OCI-LY7 (cell line): ENCODE results near the gene NR2E1. TPM values are rescaled to one million over a fixed set of nuclear protein-coding genes. Genes with fewer than 3 reads are reported as not detected.

Source experiments
- BruUV-seq: library from RNA; stranded (reverse); fragments of 400-500 nt; replicated peaks from 2 replicates; lab custom pipeline; 2021; lab: Mats Ljungman, UMichigan
- CTCF ChIA-PET: fragments of 300-600 bp; sonication (Branson Sonifier 250); formaldehyde crosslinking; loops from one replicate; lab custom pipeline; 2022; ENCODE audit warnings: antibody characterized with exemption; ENCODE audit not compliant: unreplicated experiment; lab: Charles Lee
- POLR2A ChIA-PET: fragments of 300-600 bp; sonication (Branson Sonifier 250); formaldehyde crosslinking; loops from one replicate; lab custom pipeline; 2022; ENCODE audit warnings: antibody characterized with exemption; lab: Charles Lee
- DNase-seq: peaks from one replicate; pipeline ENCODE4 v3.0.0-alpha.2; 2015; ENCODE audit warnings: low spot score
- H2AFZ ChIP-seq: fragments of 200-600 bp; sonication (generic), shearing (Covaris generic); 2 replicates; pipeline ENCODE4 v1.6.1; 2014; ENCODE audit warnings: mild to moderate bottlenecking, antibody characterized with exemption, low read length, moderate library complexity
- H3K27ac ChIP-seq: fragments of 200-600 bp; sonication (generic); 2 replicates; pipeline ENCODE4 v1.5.1; 2014; ENCODE audit warnings: mixed run types, low read depth, mild to moderate bottlenecking, moderate library complexity, low read length, inconsistent platforms; ENCODE audit not compliant: poor library complexity, severe bottlenecking
- H3K36me3 ChIP-seq: fragments of 200-600 bp; sonication (generic); 2 replicates; pipeline ENCODE4 v1.6.1; 2014; ENCODE audit warnings: mild to moderate bottlenecking, antibody characterized with exemption, low read length, moderate library complexity, mixed read lengths; ENCODE audit not compliant: insufficient read depth
- H3K4me1 ChIP-seq: fragments of 200-600 bp; sonication (generic); 2 replicates; pipeline ENCODE4 v1.5.1; 2014; ENCODE audit warnings: mild to moderate bottlenecking, low read length; ENCODE audit not compliant: insufficient read depth, poor library complexity, severe bottlenecking
- H3K4me2 ChIP-seq: fragments of 200-600 bp; sonication (generic); 2 replicates; pipeline ENCODE4 v1.6.1; 2014; ENCODE audit warnings: mild to moderate bottlenecking, low read length
- H3K4me3 ChIP-seq: fragments of 200-600 bp; sonication (generic); 2 replicates; pipeline ENCODE4 v1.5.1; 2014; ENCODE audit warnings: mild to moderate bottlenecking, low read depth, low read length; ENCODE audit not compliant: poor library complexity, severe bottlenecking
- H3K79me2 ChIP-seq: fragments of 200-600 bp; sonication (generic); 2 replicates; pipeline ENCODE4 v1.6.1; 2016; ENCODE audit warnings: low read depth, mild to moderate bottlenecking, low read length, moderate library complexity, mixed read lengths; ENCODE audit not compliant: insufficient read depth
- H3K9me2 ChIP-seq: fragments of 200-600 bp; sonication (generic); 2 replicates; pipeline ENCODE4 v1.6.1; 2016; ENCODE audit warnings: mild to moderate bottlenecking, low read length, mixed read lengths; ENCODE audit not compliant: insufficient read depth
- H3K9me3 ChIP-seq: fragments of 200-600 bp; sonication (generic); 2 replicates; pipeline ENCODE4 v1.6.1; 2014; ENCODE audit warnings: mild to moderate bottlenecking, mixed run types, low read length, mixed read lengths
- H4K20me1 ChIP-seq: fragments of 200-600 bp; sonication (generic); 2 replicates; pipeline ENCODE4 v1.6.1; 2014; ENCODE audit warnings: mild to moderate bottlenecking, antibody characterized with exemption, low read length, moderate library complexity, mixed read lengths; ENCODE audit not compliant: insufficient read depth
- EZH2phosphoT487 ChIP-seq: fragments of 200-600 bp; sonication (generic); IDR thresholded peaks from 2 replicates; pipeline ENCODE4 v1.6.1; 2018; ENCODE audit warnings: low read depth, borderline replicate concordance, mild to moderate bottlenecking, mixed run types, antibody characterized with exemption, low read length, moderate library complexity, mixed read lengths
- intact Hi-C: fragments of 100-400 bp; cut with micrococcal nuclease; formaldehyde crosslinking; loops from one replicate; pipeline ENCODE4 v1.10.0; 2022; ENCODE audit not compliant: unreplicated experiment
- total RNA-seq, 2 experiments: library from RNA; depleted of rRNA in 1 of 2; stranded (reverse); fragments of >200 nt in 1 of 2; shearing (Covaris generic) in 1 of 2; gene quantifications; 2 replicates each; pipeline ENCODE4 v1.2.3, GENCODE V29; 2014 to 2022
- TF ChIP-seq, protein P1 (sequence below): fragments of 200-600 bp; sonication (generic); conservative IDR thresholded peaks from 2 replicates; pipeline ENCODE4 v1.5.1; 2014; ENCODE audit warnings: mild to moderate bottlenecking, antibody characterized with exemption, low read length, moderate library complexity, mixed read lengths

The NR2E1 gene
- total RNA-seq, 2 experiments from 2014 or later, result not detected

DNA sequence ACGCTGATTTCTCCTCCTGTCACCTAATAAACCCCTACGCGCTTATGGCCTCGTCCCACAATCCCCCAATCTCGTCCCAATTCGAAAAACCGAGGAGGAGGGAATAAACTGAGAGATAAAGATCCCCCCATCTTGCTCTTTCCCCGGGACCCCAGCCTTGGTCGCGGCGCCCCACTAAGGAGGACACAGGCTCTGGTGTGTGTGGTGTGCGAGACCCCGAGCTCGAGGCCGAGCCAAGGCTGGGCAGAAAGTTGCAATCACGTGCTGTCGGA lies 1.3 kb upstream of the NR2E1 start:
- Histone ChIP-seq H3K36me3 (no peaks in the 10 kb centered on the region), H4K20me1 (no peaks in the 10 kb centered on the region), H3K27ac (no peak overlapping the region), H3K79me2 (no peaks in the 10 kb centered on the region), H3K4me1 (no peaks in the 10 kb centered on the region), H2AFZ (no peak overlapping the region), H3K4me2 (no peak overlapping the region), H3K9me2 (no peaks in the 10 kb centered on the region), H3K4me3 (no peak overlapping the region), H3K9me3 (no peaks in the 10 kb centered on the region)
- DNase-seq, result no peak
- ChIA-PET POLR2A (no interaction called here), CTCF (no interaction called here)
- BruUV-seq, result no TSS peak
- intact Hi-C loops, result no loop called here
- TF ChIP-seq EZH2phosphoT487, result no peak
- TF ChIP-seq, protein P1, sequence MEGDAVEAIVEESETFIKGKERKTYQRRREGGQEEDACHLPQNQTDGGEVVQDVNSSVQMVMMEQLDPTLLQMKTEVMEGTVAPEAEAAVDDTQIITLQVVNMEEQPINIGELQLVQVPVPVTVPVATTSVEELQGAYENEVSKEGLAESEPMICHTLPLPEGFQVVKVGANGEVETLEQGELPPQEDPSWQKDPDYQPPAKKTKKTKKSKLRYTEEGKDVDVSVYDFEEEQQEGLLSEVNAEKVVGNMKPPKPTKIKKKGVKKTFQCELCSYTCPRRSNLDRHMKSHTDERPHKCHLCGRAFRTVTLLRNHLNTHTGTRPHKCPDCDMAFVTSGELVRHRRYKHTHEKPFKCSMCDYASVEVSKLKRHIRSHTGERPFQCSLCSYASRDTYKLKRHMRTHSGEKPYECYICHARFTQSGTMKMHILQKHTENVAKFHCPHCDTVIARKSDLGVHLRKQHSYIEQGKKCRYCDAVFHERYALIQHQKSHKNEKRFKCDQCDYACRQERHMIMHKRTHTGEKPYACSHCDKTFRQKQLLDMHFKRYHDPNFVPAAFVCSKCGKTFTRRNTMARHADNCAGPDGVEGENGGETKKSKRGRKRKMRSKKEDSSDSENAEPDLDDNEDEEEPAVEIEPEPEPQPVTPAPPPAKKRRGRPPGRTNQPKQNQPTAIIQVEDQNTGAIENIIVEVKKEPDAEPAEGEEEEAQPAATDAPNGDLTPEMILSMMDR, result no peak

DNA sequence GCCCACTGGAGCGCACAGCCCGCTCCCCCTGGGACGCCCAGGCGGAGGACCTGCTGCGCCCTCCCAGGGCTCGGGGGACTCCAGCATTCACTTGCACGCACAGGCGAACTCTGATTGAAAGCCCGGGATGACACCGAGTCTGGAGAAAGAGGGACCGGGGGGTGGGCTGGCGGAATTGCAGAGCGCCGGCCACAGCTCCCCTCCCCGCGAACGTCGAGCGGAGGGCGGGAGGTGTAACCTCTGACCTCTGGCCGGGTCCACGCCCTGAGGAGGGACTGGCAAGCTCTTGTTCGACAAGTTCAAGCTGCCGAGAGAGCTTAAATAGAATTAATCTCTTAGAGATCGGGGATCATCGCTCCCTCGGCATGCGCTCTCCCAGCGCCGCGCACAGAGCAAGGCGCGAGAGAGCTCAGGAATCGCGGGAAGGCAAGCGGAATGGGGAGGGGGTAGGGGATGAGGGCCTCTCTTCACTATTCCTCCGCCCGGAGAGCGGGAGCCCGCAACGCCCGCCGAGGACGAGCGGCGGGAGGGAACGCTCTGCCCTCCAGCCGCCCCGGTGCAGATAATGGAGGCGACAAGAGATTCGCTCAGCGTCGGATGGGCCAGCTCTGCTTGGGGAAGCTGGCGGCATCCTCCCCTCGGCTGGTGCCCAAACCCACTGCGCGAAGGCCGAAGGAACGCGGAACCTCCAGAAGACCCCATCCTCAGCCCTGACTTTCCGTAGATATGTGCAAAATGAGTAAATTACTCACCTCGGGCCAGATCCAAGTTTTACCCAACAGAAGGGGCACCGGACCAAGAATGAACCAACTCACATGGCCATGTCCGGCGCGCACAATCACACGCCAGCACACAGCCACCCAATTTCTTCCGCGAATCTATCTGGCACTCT lies 761 bp upstream of the NR2E1 start:
- TF ChIP-seq EZH2phosphoT487, result no peak
- H3K9me2 ChIP-seq, result no peaks in the 10 kb centered on the region
- H3K4me1 ChIP-seq, result no peaks in the 10 kb centered on the region
- BruUV-seq, result no TSS peak
- H3K36me3 ChIP-seq, result no peaks in the 10 kb centered on the region
- H3K27ac ChIP-seq, result no peak overlapping the region
- no peaks in the 10 kb centered on the region for H4K20me1 ChIP-seq
- H3K79me2 ChIP-seq, result no peaks in the 10 kb centered on the region
- H3K9me3 ChIP-seq, result no peaks in the 10 kb centered on the region
- no peak overlapping the region for H2AFZ ChIP-seq
- ChIA-PET CTCF (no interaction called here), POLR2A (no interaction called here)
- DNase-seq, result no peak
- H3K4me2 ChIP-seq, result no peak overlapping the region
- intact Hi-C loops, result no loop called here
- no peak overlapping the region for H3K4me3 ChIP-seq

DNA sequence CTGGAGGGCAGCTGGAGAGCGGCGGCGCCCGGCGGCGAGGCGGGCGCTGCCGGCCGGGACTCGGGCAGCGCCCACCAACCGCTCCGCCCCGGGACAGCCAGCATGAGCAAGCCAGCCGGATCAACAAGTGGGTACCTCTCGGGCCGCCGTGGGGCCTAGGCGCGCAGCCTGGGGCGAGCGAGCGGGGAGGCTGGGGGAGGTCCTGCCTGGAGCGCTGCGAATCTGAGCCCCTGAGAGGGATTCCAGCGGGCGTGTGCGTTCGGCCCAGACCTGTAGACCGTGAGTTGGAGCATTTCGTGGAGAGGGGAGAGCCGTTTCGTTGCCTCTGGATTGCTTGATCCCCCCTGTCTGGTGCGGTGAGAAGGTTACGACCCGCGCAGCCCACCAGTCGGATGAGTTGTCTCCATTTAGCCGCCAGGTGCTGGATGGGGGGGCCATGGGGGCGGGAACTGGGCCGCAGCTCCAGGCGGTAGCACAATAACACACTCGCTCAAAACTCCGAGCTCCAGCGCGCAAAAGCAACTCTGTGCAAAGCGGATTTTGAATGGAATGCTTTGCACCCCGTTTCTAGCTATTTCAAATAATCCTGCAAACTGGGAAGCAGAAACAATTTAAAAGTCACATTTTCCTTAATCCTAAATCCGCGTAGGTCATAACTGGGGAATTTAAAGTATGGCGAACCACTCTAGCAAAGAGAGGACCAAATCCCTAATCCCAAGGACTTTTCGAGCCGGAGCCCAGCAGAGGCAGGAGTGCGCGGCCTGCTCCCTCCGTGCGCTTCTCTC lies 1.0 kb downstream of the NR2E1 start:
- Histone ChIP-seq H3K4me1 (no peaks in the 10 kb centered on the region), H3K9me3 (no peaks in the 10 kb centered on the region), H3K4me3 (no peak overlapping the region), H2AFZ (no peak overlapping the region), H3K36me3 (no peaks in the 10 kb centered on the region), H3K9me2 (no peaks in the 10 kb centered on the region), H3K27ac (no peak overlapping the region), H3K4me2 (no peak overlapping the region), H4K20me1 (no peaks in the 10 kb centered on the region), H3K79me2 (no peaks in the 10 kb centered on the region)
- ChIA-PET CTCF (no interaction called here), POLR2A (no interaction called here)
- BruUV-seq, result no TSS peak
- no peak for DNase-seq
- TF ChIP-seq, protein P1, result no peak
- no peak for TF ChIP-seq EZH2phosphoT487
- intact Hi-C loops, result no loop called here
